Keratinocyte (primary cell): ENCODE measurements around the gene MCAM. TPM values are rescaled to one million over a fixed set of nuclear protein-coding genes. Genes with fewer than 3 reads are reported as not detected.

ENCODE experiments used
- DNase-seq: peaks from one replicate; pipeline ENCODE4 v3.0.0-alpha.2; 2011; ENCODE audit warnings: low read depth, missing footprints, low spot score
- FAIRE-seq: peaks from 2 replicates; lab custom pipeline; 2011; peaks lifted over from hg19 to GRCh38; lab: Jason Lieb, UNC
- H2AFZ ChIP-seq: 2 replicates; pipeline ENCODE4 v1.6.0; 2012; ENCODE audit warnings: low read length, control low read depth, inconsistent platforms; ENCODE audit not compliant: control insufficient read depth
- H3K27ac ChIP-seq: 2 replicates; pipeline ENCODE4 v1.5.1; 2011; ENCODE audit warnings: low read length; ENCODE audit not compliant: control insufficient read depth, insufficient read depth
- H3K27me3 ChIP-seq: 3 replicates; pipeline ENCODE4 v1.6.0; 2011; ENCODE audit warnings: low read length; ENCODE audit not compliant: control insufficient read depth, insufficient read depth; ENCODE audit errors: extremely low read depth
- H3K36me3 ChIP-seq, 2 experiments: 2 replicates in 1 of 2; 3 replicates in 1 of 2; pipeline ENCODE4 v1.5.1; 2011; ENCODE audit warnings: low read length in 2 of 2, mild to moderate bottlenecking in 1 of 2; ENCODE audit not compliant: control insufficient read depth in 2 of 2, insufficient read depth in 2 of 2; ENCODE audit errors: extremely low read depth in 1 of 2
- H3K4me1 ChIP-seq: 3 replicates; pipeline ENCODE4 v1.5.1; 2011; ENCODE audit warnings: low read length; ENCODE audit not compliant: control insufficient read depth, insufficient read depth; ENCODE audit errors: extremely low read depth
- H3K4me2 ChIP-seq: 3 replicates; pipeline ENCODE4 v1.6.0; 2011; ENCODE audit warnings: low read depth, low read length; ENCODE audit not compliant: control insufficient read depth, insufficient read depth; ENCODE audit errors: extremely low read depth
- H3K4me3 ChIP-seq, 3 experiments: fragments of 200-600 bp in 1 of 3; sonication (generic) in 1 of 3; 2 replicates in 2 of 3; 3 replicates in 1 of 3; pipeline ENCODE4 v1.5.1; 2011 to 2016; ENCODE audit warnings: low read length in 3 of 3, mild to moderate bottlenecking in 3 of 3, control low read depth in 2 of 3, inconsistent platforms in 1 of 3, low read depth in 1 of 3, mixed read lengths in 1 of 3, mixed run types in 1 of 3, moderate library complexity in 1 of 3; ENCODE audit not compliant: control insufficient read depth in 2 of 3, insufficient read depth in 2 of 3; ENCODE audit errors: extremely low read depth in 1 of 3
- H3K79me2 ChIP-seq: 2 replicates; pipeline ENCODE4 v1.6.0; 2012; ENCODE audit warnings: low read length; ENCODE audit not compliant: control insufficient read depth, insufficient read depth
- H3K9ac ChIP-seq: 3 replicates; pipeline ENCODE4 v1.6.0; 2011; ENCODE audit warnings: low read length; ENCODE audit not compliant: control insufficient read depth, insufficient read depth; ENCODE audit errors: extremely low read depth
- H3K9me1 ChIP-seq: 3 replicates; pipeline ENCODE4 v1.6.0; 2011; ENCODE audit warnings: low read length; ENCODE audit not compliant: control insufficient read depth, insufficient read depth; ENCODE audit errors: extremely low read depth
- H3K9me3 ChIP-seq: 2 replicates; pipeline ENCODE4 v1.5.1; 2012; ENCODE audit warnings: low read depth, low read length; ENCODE audit not compliant: control insufficient read depth
- H4K20me1 ChIP-seq: 3 replicates; pipeline ENCODE4 v1.6.0; 2011; ENCODE audit warnings: low read length; ENCODE audit not compliant: control insufficient read depth, insufficient read depth; ENCODE audit errors: extremely low read depth
- CTCF ChIP-seq, 3 experiments: IDR thresholded peaks in 1 of 3; conservative IDR thresholded peaks in 1 of 3; optimal IDR thresholded peaks in 1 of 3; 2 replicates in 2 of 3; 3 replicates in 1 of 3; pipeline versions ENCODE3 to v1.5.1; 2011; ENCODE audit warnings: low read length in 3 of 3, mild to moderate bottlenecking in 3 of 3, moderate library complexity in 2 of 3, control low read depth in 1 of 3, inconsistent platforms in 1 of 3; ENCODE audit not compliant: insufficient read depth in 2 of 3; ENCODE audit errors: extremely low read depth in 1 of 3
- EZH2 ChIP-seq: IDR thresholded peaks from one replicate; pipeline ENCODE4 v1.6.1; 2012; ENCODE audit warnings: inconsistent platforms, mild to moderate bottlenecking, low read length, moderate library complexity
- dilution Hi-C: fragments of 300-500 bp; cut with MboI; formaldehyde crosslinking; loops from one replicate; pipeline ENCODE4 v1.7.0; 2020; ENCODE audit warnings: low sequenced_read_pairs; ENCODE audit not compliant: extremely low pct_ligation_motif_present
- polyA plus RNA-seq, 5 experiments: library from polyadenylated mRNA; depleted of rRNA in 3 of 5; stranded (reverse) in 3 of 5; stranded (forward) in 1 of 5; unstranded in 1 of 5; fragments of >200 nt; gene quantifications; 1 replicate in 1 of 5; 2 replicates in 3 of 5; 3 replicates in 1 of 5; pipeline versions ENCODE4 v1.2.1 to v1.2.3, GENCODE V29; 2011 to 2012; ENCODE audit warnings: missing spikeins in 2 of 5, low read depth in 1 of 5, low replicate concordance in 1 of 5

Gene MCAM
- polyA plus RNA-seq, 1 donor (not counting 4 experiments of a cell fraction or from before 2014, with no cell fraction given), result 8.5 TPM

GRCh38 chr11:119266063-119266462 is 50.9 kb downstream of the MCAM start:
- dilution Hi-C loops, result no loop called here
- H3K9ac ChIP-seq, result no peak overlapping the region
- no peaks in the 10 kb centered on the region for H3K27me3 ChIP-seq
- no peaks in the 10 kb centered on the region for H3K9me3 ChIP-seq
- peaks cover 64% of the 10 kb centered on the region for H3K79me2 ChIP-seq
- DNase-seq (no peak), FAIRE-seq (no peak)
- TF ChIP-seq EZH2 (no peak), CTCF (optimal IDR thresholded peaks at IDR 0.05 in 1 of 3, IDR thresholded peaks at IDR 0.05 in 1 of 3, conservative IDR thresholded peaks at IDR 0.05 in 1 of 3; ENCODE audit: extremely low read depth in 1 of 3, insufficient read depth in 2 of 3, low read length in 3 of 3) (no peak)
- no peak overlapping the region for H3K4me2 ChIP-seq
- H3K36me3 ChIP-seq, result no peaks in the 10 kb centered on the region
- H4K20me1 ChIP-seq, result no peaks in the 10 kb centered on the region
- peaks cover 24% of the 10 kb centered on the region for H3K4me1 ChIP-seq
- H3K9me1 ChIP-seq, result no peaks in the 10 kb centered on the region
- H3K27ac ChIP-seq, result no peak overlapping the region
- H3K4me3 ChIP-seq, result no peak overlapping the region
- H2AFZ ChIP-seq, result no peak overlapping the region

- H3K79me2 ChIP-seq, result peaks cover 71% of the 10 kb centered on the region
- no peak for FAIRE-seq
Observed at GRCh38 chr11:119263352-119263940, 53.5 kb downstream of the MCAM start.

More at GRCh38 chr11:119263352-119263940, 53.5 kb downstream of the MCAM start:
- Histone ChIP-seq H3K27me3 (no peaks in the 10 kb centered on the region), H3K9me3 (no peaks in the 10 kb centered on the region), H3K4me2 (peak overlapping the region; percentile 62), H3K27ac (no peak overlapping the region), H3K36me3 (no peaks in the 10 kb centered on the region), H3K9me1 (no peaks in the 10 kb centered on the region), H3K4me3 (no peak overlapping the region), H4K20me1 (no peaks in the 10 kb centered on the region), H3K9ac (no peak overlapping the region), H3K4me1 (peaks cover 32% of the 10 kb centered on the region), H2AFZ (no peak overlapping the region)
- no peak for TF ChIP-seq CTCF (optimal IDR thresholded peaks at IDR 0.05 in 1 of 3, IDR thresholded peaks at IDR 0.05 in 1 of 3, conservative IDR thresholded peaks at IDR 0.05 in 1 of 3; ENCODE audit: extremely low read depth in 1 of 3, insufficient read depth in 2 of 3, low read length in 3 of 3)
- TF ChIP-seq EZH2, result no peak
- dilution Hi-C loops, result no loop called here
- no peak for DNase-seq
